Stomach smooth muscle (tissue), 2 donors: ENCODE data around the gene ATOH8.

Experiments used
- H3K27ac ChIP-seq: one replicate; pipeline ENCODE4 v1.7.0; 2013; ENCODE audit warnings: mild to moderate bottlenecking, low read length, inconsistent platforms
- H3K27me3 ChIP-seq, 2 donors: one replicate each; pipeline ENCODE4 v1.7.0; 2013; ENCODE audit warnings: low read length in 2 of 2; ENCODE audit not compliant: insufficient read depth in 2 of 2, control insufficient read depth in 1 of 2
- H3K36me3 ChIP-seq, 2 donors: one replicate each; pipeline ENCODE4 v1.7.0; 2013; ENCODE audit warnings: low read length in 2 of 2; ENCODE audit not compliant: control insufficient read depth in 2 of 2, insufficient read depth in 2 of 2
- H3K4me1 ChIP-seq: one replicate; pipeline ENCODE4 v1.7.0; 2013; ENCODE audit warnings: low read length; ENCODE audit not compliant: control insufficient read depth, insufficient read depth
- H3K4me3 ChIP-seq, 2 donors: one replicate each; pipeline ENCODE4 v1.7.0; 2013; ENCODE audit warnings: low read length in 2 of 2
- H3K9ac ChIP-seq, 2 donors: one replicate each; pipeline ENCODE4 v1.7.0; 2013; ENCODE audit warnings: low read length in 2 of 2, mild to moderate bottlenecking in 1 of 2
- H3K9me3 ChIP-seq, 2 donors: one replicate each; pipeline ENCODE4 v1.7.0; 2013; ENCODE audit warnings: low read length in 2 of 2; ENCODE audit not compliant: control insufficient read depth in 2 of 2
- donor health status: healthy.
- donor health status: Pancreatic carcinoma.

Gene ATOH8

GRCh38 chr2:85753525-85754312 lies at the start of gene ATOH8:
Gene ATOH8, plus strand, starts transcription at chr2:85753991. Its CDS starts 199 bp downstream, at chr2:85754190.
- peak within 1 kb of the TSS; percentile 55 to 61 for H3K9ac ChIP-seq
- peaks cover 0 to 2% of the 10 kb centered on the region in 2 donors for H3K36me3 ChIP-seq
- H3K27ac ChIP-seq: peak within 1 kb of the TSS; percentile 69
- H3K4me1 ChIP-seq: peaks cover 74% of the 10 kb centered on the region
- H3K4me3 ChIP-seq: peak within 1 kb of the TSS; percentile 86 to 87
- no peaks in the 10 kb centered on the region for H3K9me3 ChIP-seq
- peaks cover 0 to 3% of the 10 kb centered on the region in 2 donors for H3K27me3 ChIP-seq

- Histone ChIP-seq H3K27me3 (no peaks in the 10 kb centered on the region), H3K36me3 (no peaks in the 10 kb centered on the region), H3K27ac (no peak overlapping the region), H3K9ac (no peak overlapping the region), H3K4me1 (no peaks in the 10 kb centered on the region), H3K4me3 (no peak overlapping the region), H3K9me3 (no peaks in the 10 kb centered on the region)
Observed at GRCh38 chr2:85704038-85704437, 49.8 kb upstream of the ATOH8 start.

GRCh38 chr2:85704800-85705679 lies 48.8 kb upstream of the ATOH8 start:
- Histone ChIP-seq H3K4me3 (no peak overlapping the region), H3K9ac (no peak overlapping the region), H3K4me1 (no peaks in the 10 kb centered on the region), H3K36me3 (no peaks in the 10 kb centered on the region), H3K27ac (no peak overlapping the region), H3K9me3 (no peaks in the 10 kb centered on the region), H3K27me3 (no peaks in the 10 kb centered on the region)

GRCh38 chr2:85705680-85706039 lies 48.1 kb upstream of the ATOH8 start:
- H3K4me1 ChIP-seq: peaks cover 6% of the 10 kb centered on the region
- no peak overlapping the region for H3K4me3 ChIP-seq
- H3K27me3 ChIP-seq: no peaks in the 10 kb centered on the region
- H3K36me3 ChIP-seq: no peaks in the 10 kb centered on the region
- no peak overlapping the region for H3K27ac ChIP-seq
- H3K9me3 ChIP-seq: no peaks in the 10 kb centered on the region
- no peak overlapping the region for H3K9ac ChIP-seq

- H3K9ac ChIP-seq: no peak overlapping the region
- no peaks in the 10 kb centered on the region for H3K27me3 ChIP-seq
- H3K4me3 ChIP-seq: no peak overlapping the region
- no peak overlapping the region for H3K27ac ChIP-seq
- H3K36me3 ChIP-seq: no peaks in the 10 kb centered on the region
- H3K9me3 ChIP-seq: no peaks in the 10 kb centered on the region
- peaks cover 6% of the 10 kb centered on the region for H3K4me1 ChIP-seq
Observed at GRCh38 chr2:85706063-85706462, 47.7 kb upstream of the ATOH8 start.

GRCh38 chr2:85706599-85707296 lies 47.0 kb upstream of the ATOH8 start:
- Histone ChIP-seq H3K9ac (no peak overlapping the region), H3K9me3 (no peaks in the 10 kb centered on the region), H3K36me3 (no peaks in the 10 kb centered on the region), H3K4me3 (no peak overlapping the region), H3K4me1 (peaks cover 6% of the 10 kb centered on the region), H3K27ac (no peak overlapping the region), H3K27me3 (no peaks in the 10 kb centered on the region)

- no peak overlapping the region for H3K27ac ChIP-seq
Observed at GRCh38 chr2:85707304-85707703, 46.5 kb upstream of the ATOH8 start.

GRCh38 chr2:85708641-85709040 lies 45.1 kb upstream of the ATOH8 start:
- Histone ChIP-seq H3K9ac (no peak overlapping the region), H3K4me3 (no peak overlapping the region), H3K36me3 (no peaks in the 10 kb centered on the region), H3K9me3 (no peaks in the 10 kb centered on the region), H3K4me1 (peaks cover 6% of the 10 kb centered on the region), H3K27me3 (no peaks in the 10 kb centered on the region), H3K27ac (no peak overlapping the region)

More at GRCh38 chr2:85707304-85707703, 46.5 kb upstream of the ATOH8 start:
- no peaks in the 10 kb centered on the region for H3K9me3 ChIP-seq
- peaks cover 6% of the 10 kb centered on the region for H3K4me1 ChIP-seq
- no peak overlapping the region for H3K4me3 ChIP-seq
- no peak overlapping the region for H3K9ac ChIP-seq
- H3K36me3 ChIP-seq: no peaks in the 10 kb centered on the region
- no peaks in the 10 kb centered on the region for H3K27me3 ChIP-seq

GRCh38 chr2:85709401-85709811 lies 44.4 kb upstream of the ATOH8 start:
- no peaks in the 10 kb centered on the region for H3K9me3 ChIP-seq
- H3K4me1 ChIP-seq: peaks cover 6% of the 10 kb centered on the region
- no peaks in the 10 kb centered on the region for H3K27me3 ChIP-seq
- H3K36me3 ChIP-seq: no peaks in the 10 kb centered on the region
- H3K27ac ChIP-seq: no peak overlapping the region
- H3K9ac ChIP-seq: no peak overlapping the region
- no peak overlapping the region for H3K4me3 ChIP-seq

- no peak overlapping the region for H3K4me3 ChIP-seq
- no peak overlapping the region for H3K9ac ChIP-seq
Observed at GRCh38 chr2:85710687-85711577, 42.9 kb upstream of the ATOH8 start.

More at GRCh38 chr2:85710687-85711577, 42.9 kb upstream of the ATOH8 start:
- Histone ChIP-seq H3K27me3 (no peaks in the 10 kb centered on the region), H3K27ac (peak overlapping the region; percentile 37), H3K36me3 (no peaks in the 10 kb centered on the region), H3K9me3 (no peaks in the 10 kb centered on the region), H3K4me1 (peaks cover 6% of the 10 kb centered on the region)
